ENCODE results near the gene RELL1.

Gene RELL1

DNA sequence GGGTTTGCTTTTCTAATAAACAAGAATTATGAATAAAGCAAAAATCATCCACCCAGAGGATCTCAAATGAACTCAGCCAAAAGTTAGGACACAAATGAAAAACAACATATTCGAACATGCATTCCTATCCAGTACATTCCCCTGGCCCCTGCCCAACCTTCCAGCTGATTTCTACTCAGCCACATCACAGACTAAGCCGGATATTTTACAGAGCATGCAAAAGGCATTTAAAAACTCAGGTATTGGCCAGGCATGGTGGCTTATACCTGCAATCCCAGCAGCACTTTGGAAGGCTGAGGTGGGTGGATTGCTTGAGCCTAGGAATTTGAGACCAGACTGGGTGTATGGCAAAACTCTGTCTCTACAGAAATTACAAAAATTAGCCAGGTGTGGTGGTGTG lies 54.6 kb downstream of the RELL1 start:
- no peak for DNase-seq

DNA sequence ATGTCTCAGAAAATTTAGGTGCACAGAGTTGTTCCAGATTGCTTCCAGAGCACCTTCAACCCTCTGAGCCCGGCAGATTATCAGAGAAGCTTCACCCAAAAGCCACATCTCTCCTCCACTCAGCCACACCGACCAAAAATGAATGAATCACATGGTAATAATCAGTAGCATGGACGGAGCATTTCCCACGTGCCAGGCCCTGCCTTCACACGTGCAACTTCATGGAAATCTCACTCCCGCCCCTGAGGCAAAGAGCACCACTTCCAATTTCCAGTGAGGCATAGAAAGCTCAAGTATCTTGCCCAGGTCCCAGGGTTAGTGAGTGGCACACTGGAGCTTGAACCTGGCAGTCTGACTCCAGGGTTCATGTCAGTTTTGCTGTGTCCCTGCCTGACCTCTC lies 56.5 kb downstream of the RELL1 start:
- no peak for DNase-seq

DNA sequence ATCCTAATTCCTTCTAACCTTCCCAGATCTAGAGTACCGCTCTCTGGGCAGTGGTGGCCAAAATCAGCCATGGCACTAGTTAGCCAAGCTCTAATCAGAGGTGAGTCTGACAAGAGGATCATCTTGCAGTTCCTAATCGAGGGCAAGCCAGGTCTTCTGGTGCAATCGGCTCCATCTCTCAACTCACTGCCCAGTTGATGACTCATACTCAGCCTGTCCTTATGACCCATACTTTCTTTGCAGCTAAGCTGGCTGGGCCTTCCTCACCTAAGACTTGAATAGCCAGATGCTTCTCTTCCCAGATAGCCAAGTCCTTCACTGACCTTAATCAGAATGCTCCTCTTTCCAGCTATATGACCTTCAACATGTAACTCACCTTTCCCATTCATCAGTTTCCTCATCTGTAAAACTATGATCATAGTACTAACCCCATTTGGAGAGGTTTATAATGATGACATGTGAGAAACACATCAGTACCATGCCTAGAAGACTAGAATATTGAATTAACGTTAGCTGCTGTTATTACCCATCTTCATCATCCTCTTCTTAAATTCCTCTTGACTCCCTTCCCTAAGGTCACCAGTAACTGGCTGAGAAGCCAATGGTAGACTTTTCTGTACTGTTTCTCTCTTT lies 57.1 kb downstream of the RELL1 start:
- no peak for DNase-seq

DNA sequence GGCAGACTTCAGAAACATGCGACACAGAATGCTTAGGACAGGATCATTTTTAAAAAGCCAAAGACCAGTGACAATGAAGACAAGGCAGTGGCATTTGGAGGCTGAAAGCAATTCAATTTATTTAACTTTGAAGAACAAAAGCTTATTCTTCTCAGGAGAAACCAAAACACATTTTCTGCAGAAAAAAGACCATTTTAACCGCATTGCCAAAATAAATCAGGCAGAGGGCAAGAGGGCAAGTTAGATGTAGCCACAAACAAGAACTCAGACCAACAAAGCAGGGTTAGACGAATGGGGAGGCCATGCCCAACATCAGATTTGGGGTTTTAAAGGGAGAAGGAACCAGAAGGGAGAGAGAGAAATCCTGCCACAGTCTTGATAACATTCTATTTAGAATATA lies 58.9 kb downstream of the RELL1 start:
- no peak for DNase-seq

DNA sequence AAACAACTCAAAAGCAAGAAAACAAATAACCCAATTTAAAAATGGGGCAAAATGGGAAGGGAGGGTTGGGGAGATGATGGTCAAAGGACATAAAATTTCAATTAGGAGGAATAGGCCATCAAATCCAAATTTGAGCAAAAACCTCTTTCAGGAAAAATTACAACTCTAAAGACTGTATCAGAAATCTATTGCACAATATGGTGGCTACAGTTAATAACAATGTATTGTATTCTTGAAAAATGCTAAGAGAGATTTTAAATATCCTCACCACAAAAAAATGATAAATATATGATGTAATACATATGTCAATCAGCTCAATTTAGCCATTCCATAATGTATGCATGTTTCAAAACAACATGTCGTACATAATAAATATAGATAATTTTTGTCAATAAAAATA lies 60.7 kb downstream of the RELL1 start:
- DNase-seq: no peak

DNA sequence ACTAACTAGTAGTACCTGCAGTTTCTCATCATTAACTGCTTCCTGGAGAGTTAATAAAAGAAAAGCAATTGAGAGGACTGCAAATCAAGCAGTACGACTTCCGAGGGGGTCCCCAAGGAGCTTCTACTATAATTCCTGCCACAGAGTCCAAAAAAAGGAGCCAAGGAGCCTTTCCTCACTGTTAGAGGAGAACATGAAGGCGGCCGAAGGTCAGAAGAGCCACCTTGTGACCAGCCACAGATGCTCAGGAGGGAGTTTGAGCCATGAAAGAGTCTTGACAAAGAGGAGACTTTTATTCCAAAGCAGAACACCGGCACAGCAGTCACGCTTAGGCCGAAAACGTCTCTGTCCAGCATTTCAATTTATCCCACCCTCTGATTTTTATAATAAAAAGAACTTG lies 62.2 kb downstream of the RELL1 start:
- DNase-seq: no peak

DNA sequence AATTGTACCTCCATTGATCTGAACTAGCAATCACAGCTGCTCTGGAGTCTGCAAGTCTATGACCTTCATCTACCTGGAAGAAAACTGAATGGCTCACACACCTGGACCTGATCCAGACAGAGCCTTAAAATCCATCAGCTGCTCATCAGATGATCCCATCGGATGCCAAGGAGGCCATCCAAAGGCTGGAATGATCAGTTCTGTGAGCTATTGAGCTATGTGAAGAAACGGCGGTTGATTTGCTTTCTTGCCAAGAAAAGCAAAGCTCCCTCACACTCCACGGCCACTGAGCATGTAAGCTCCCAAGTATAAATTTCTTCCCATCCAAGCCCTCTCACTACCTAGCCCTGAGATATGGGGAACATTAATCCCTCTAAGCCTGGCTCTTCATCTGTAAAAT lies 63.1 kb downstream of the RELL1 start:
- no peak for DNase-seq

DNA sequence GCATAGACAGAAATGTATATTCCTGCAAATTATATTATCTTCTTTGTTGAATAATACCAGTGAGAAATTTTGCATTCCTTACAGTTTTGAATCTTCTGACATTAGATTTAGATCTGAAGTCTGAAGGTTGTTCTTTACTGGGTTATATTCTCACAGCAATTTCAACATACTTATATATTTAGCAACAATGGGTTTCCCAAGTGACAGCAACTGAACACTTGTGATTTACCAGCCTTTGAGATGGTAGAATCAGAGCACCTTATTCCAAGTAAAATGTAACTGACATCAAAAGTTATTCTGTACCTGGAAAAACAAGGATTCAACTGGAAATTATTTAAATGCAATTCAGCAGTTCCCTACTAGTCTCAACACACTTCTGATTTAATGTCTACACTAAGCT lies 66.0 kb downstream of the RELL1 start:
- no peak for DNase-seq

DNA sequence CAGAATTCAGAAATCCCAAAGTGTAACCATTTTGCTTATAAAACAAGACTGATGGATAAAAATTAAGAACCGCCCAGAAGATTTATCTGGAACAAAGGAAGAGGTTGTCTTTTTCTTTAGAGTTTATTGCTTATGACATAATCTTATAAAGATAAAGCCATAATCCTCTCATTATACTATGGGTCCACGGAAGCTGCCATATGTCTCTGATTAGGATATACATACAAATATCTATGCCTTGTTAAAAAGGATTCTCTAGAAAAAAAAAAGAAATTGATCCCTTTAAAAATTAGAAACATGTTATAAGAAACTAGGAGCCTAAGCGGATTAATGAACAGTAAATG lies 70.5 kb downstream of the RELL1 start:
- no peak for DNase-seq

DNA sequence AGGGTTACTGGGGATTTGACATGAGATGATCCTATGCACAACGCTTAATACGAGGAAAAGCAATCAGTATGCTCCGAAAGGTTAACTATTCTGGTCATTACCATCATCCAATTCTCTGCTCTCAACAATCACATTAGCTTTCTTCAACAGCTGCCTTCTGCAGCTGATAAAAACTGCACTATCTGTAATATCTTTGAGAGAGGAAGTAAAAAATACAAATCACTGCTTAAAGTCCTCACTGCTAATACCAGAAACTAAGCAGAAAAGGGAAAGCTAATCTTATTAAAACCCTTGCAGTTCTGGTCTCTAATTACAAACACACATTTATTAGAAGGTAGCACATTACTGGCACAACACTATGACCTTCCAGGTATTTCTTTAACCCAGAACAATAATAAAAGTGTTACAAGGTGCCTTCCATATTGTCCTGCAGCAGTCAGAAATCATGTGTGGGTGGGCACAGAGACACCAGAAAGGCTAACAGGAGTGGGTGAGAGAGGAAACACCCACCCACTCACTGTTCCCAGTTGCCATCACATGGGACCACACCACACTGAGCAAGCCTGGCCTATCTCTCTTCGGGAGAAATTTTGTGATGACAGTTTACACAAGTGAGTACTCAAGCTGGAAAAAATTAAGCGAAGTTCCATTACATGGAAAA lies 71.0 kb downstream of the RELL1 start:
- DNase-seq: no peak

DNA sequence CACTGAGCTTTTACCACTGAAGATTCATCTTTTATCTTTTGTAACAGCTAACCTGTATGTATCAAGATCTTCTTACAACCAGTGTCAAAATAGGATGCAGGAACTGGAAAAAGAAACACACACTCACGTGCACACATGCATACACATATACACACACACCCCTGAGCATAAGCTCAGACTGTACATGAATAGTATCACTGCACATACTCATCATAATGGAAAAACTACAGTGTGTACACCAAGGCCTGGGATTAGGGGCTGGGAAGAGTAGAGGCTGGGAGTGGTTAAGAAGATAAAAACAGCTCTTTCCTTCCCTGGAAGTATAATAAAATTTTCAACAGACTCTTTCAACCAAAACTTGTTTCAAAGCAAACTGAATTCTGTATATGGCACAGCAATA lies 73.4 kb downstream of the RELL1 start:
- DNase-seq: no peak

DNA sequence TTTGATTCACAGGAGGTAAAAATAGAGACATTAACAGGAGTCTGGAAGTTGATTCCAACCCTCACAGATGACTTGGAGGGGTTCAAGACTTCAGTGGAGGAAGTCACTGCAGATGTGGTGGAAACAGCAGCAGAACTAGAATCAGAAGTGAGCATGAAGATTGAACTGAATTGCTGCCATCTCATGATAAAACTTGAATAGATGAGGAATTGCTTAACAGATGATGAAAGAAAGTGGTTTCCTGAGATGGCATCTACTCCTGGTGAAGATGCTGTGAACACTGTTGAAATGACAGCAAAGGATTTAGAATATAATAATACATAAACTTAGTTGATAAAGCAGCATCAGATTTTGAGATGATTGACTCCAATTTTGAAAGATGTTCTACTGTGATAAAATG lies 76.5 kb downstream of the RELL1 start:
- no peak for DNase-seq

DNA sequence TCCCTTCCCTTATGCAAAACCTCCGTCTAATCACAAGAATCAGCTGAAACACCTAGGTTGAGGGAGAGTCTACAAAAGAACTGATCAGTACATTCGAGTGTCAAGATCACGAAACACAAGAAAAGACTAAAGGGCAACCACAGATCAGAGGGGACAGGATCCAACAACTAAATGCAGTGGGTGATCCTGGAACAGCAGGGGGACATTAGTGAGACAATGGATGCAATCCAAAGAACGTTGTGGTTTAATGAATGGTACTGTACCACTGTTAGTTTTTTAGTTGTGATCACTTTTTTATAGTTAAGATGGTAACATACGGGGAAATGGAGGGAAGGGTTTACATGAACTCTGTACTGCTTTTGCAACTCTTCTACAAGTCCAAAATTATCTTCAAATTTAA lies 79.2 kb downstream of the RELL1 start:
- DNase-seq: no peak

DNA sequence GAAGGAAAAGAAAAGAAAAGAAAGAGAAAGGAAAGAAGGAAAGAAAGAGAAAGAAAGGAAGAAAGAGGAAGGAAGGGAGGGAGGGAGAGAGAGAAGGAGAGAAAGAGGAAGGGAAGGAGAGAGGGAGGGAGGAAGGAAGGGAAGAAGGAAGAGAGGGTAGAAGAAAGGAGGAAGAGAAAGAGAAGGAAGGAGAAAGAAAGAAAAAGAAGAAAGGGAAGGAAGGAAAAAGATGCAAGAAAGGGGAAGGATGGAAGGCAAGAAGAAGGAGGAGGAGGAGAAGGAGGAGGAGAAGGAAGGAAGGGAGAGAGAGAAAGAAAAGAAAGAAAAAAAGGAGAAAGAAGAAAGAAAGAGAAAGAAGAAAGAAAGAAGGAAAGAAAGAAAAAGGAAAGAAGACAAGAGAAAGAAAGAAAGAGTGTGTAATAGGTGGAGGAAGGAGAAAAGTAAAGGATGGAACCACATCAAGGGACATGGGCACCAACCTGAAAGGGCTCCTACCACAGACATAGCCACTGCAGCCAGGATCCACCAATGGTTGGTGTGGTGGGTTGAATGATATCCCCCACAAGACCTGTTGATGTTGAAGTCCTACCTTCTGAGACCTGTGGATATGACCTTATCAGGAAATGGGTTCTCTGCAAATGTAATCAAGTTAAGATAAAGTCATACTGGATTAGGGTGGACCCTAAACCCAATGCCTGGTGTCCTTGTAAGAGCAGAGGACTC lies 80.2 kb downstream of the RELL1 start:
- DNase-seq: no peak

DNA sequence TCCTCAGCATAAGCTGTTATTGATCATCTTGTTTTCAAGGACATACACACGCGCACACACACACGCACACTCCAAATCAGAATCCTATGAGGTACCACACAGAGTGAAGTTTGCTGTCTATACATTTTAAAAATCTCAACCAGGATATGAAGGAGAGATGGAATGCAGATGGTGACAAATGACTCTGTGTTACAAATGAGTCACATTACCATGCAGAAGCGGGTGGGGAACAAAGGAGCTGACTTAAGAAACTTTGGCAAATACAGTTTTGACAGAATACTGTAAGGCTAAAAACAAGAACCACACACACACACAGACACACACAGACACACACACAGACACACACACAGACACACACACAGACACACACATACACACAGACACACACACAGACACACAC lies 81.7 kb downstream of the RELL1 start:
- no peak for DNase-seq

DNA sequence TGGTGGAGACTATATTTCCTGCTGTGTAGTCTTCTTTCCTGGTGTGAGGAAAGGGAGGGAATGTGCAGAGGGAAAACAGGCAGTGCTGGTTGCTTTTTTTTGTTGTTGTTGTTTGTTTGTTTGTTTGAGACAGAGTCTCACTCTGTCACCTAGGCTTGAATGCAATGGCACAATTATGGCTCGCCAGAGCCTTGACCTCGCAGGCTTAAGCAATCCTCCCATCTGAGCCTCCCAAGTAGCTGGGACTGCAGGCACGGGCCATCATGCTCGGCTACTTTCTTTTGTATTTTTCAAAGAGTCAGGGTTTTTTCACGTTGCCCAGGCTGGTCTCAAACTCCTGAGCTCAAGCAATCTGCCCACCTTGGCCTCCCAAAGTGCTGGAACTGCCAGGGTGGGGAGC lies 82.5 kb downstream of the RELL1 start:
- no peak for DNase-seq

DNA sequence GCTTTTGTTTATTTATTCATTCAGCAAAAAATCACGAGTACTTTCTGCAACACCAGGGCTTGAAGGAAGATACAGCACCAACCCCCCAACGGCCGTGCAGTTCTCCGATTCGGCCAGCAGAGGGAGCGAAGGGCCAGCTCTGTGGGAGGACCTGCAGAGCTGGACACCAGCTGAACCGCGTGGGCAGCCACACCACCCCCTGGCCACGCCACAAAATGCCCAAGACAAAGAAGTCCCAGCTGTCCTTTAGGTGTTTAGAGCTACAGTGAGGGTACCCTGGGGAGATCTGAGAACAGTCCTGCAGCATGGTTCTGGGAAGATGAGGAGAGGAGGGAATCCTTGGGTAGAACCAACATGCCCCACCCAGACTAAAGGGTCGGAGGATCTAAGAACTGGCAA lies 83.1 kb downstream of the RELL1 start:
- peak; percentile 78 for DNase-seq

DNA sequence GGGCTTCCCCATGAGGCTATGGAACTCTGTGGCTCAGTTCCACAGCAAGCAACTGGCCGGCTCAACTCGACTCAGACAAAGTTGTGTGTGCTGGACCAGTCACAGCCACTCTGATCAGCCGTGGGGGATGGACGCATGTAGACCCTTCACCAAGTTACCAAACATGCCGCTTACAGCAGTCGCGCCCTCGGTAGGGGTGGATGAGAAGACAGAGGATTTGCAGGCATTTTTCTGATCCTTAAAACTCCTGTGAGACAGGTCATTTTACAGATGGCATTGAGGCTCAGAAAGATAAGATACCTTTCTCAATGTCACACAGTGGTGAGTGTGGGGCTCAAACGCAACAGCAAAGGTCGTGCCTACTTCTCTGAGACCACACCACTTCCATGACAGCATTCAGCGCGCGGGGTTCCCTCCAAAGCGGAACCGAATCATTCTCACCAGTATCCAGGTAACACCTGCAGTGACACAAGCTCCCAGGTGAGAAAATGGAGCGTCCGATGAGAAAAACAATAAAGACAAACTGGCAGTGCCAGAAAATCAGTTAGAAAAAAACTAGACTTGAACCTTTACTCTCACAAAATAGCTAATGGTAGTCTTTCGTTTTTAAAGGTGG lies 83.6 kb downstream of the RELL1 start:
- no peak for DNase-seq

DNA sequence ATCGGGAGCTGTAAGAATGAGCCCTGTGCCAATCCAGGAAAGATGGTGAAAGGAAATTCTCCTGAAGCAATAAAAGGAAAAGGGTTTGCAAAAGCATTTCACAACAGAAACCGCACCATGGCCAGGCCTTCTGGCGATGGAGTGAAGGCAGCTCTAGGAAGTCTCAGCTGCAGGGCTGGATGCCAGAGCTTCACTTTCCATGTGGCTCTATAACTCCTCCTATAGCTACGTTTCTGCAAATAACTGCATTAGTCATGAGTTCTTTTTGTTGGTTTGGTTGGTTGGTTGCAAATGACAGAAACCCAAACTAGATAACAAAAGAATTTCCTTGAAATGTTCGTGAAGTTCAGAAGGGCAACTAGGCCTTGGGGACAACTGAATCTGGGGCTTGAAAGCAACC lies 84.6 kb downstream of the RELL1 start:
- DNase-seq: no peak

DNA sequence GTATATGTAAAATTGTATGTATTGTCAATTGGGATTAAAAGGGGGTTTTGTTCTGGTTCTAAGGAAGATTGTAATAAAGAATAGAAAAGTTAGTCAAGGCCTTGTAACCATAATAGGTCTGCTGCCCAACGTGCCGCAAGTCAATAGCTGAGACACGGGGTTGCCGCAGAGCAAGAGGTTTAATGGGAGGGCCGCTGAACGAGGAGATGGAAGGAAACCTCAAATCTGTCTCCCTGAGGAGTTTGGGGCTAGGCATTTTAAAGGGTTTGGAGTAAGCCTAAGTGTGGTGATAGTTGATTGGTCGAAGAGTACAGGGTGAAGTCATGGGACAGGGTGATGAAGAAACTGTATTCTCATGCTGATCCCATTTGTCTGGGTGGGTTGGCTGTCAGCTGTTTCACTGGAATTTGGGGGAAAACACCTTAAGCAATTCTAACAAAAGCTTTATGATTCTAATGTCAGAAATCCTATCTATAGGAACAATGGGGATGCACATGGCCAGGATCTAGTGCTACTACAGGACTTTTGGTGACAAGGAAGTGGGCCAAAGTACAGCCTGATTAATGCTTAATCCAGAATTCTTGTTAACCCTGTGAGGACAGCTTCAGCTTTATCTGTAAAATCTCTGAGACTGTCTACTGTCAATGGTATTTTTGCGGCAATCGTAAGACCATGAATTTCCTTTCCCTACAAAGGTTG lies 86.9 kb downstream of the RELL1 start:
- no peak for DNase-seq

DNA sequence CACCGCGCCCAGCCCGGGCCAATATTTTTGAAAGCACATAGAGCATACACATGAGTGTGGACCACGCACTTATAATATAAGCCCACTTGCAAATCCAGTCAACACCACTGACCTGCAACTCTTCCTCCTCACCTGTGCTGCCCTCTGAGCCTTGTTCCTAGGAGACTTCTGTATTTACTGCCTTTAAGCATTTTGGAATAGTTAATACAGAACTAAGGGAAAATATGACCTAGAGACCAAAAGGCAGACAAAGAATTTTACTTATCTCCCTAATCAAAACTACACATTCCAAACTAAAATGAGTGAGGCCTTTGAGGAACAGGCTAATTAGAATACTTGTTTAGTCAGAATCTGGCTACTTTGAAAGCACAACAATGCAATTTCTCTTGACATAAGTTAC lies 89.1 kb downstream of the RELL1 start:
- no peak for DNase-seq

DNA sequence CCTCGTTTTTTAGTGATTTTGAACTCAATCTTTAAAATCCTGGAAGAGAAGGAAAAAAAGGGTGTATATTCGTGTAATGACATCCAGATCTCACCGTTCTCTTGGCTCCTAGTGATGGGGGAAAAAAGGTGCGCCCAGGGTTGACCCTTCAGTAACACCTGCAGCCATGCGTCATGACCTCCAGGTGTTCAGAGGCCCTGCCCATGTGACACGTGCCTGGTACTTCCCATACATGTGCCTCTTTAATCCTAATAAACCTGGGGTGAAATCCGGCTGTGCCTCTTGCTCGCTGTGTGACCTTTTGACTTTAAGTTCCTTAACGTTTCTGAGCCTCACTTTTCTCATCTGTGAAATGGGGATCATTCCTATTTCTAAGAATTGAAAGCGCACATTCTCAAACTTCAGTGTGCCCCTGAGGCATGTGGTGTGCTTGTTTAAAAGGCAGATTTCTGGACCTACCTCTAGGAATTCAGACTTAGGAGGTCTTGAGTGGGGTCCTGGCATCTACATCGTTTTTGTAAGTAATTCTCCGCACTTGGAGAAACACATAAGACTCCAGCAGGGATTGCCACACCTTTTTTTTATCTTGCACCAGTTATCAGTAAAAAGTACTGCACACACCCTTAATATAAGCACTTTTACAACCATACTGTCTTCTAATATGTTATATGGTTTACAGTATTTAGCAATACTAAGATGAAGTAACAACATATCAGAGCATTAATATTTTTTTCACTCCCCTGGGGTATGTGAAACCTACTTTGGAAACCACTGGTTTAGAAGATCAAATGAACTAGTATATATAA lies 90.1 kb downstream of the RELL1 start:
- no peak for DNase-seq

DNA sequence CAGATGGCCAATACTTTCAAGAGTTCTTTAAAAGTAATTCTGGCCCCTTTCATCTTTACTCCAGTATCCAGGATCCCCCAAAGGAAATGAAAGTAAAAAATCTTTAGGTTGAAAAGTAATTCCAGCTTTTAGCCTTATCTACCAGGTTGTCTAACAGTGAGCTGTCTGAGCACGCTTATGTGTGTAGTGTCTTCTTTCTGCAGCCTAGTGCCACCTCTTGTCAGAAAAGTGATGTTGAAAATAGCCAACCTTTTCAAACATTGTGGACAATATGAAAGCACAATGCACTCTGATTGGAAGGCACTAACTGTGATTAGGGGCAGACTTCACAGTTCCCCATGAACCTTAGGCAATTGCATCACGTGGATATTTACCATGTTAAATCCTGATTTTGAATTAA lies 92.1 kb downstream of the RELL1 start:
- no peak for DNase-seq
